Activated CD8-positive, alpha-beta memory T cell treated with anti-CD3 and anti-CD28 coated beads for 4 hours (primary cell): ENCODE measurements around the gene SLC22A23.

Experiments used
- DNase-seq, 2 donors: peaks; one replicate each; pipeline ENCODE4 v3.0.0-alpha.2; 2020; ENCODE audit warnings: low read depth in 2 of 2

Gene SLC22A23

DNA sequence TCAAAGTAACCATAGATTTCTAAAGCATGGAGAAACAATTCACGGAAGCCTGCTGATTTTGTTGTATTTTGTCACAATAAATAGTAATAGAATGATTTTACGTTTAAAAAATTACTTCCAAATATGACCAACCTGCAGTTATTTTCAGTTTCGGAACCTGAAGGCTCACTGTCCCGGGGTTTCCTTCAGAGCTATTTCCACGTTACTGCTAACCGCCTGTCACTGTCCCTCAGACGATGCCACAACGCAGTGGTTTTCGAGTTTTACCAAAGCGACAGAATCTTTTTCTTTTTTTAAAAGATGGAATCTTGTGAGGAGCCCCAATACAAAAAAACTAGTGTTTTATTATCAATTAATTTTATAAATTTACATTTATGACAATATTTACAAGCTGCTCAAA lies 157.6 kb downstream of the SLC22A23 start:
- DNase-seq = no peak

DNA sequence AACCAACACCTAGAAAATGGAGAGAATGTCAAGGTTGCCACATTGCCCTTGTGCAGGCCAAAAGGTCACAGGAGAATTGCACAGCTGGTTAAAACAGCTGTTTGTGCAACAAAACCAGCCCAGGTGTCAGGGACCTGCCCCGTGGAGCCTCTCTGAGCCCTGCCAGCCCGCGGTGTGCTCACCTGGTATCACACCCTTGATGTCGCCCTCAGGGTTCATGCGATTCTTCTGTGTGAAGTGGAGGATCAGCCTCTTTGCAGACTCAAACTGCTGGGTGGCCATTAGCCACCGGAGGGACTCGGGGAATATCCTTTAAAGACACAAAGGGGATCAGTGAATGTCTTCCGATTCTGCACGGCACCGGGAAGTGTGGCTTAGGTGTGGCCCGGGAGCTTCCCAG lies 158.9 kb downstream of the SLC22A23 start:
- no peak for DNase-seq

DNA sequence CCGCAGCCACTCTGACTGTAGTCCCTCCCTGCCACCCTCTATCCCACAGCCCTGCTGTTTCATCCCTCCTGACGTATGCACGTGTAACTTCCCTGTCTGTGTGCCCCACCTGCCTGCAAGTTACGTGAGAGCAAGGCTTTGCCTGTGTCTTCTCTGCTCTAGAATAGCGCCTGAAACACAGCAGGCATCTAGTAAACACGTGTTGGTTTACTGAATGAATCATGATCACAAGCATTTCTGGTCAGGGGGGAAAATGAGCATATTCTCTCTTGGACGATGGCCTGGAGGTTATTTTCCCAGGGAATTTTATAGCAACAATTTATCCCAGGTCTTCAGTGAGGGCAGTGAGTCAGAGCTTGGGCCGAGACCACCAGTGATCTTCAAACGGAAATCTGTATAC lies 159.8 kb downstream of the SLC22A23 start:
- no peak for DNase-seq

DNA sequence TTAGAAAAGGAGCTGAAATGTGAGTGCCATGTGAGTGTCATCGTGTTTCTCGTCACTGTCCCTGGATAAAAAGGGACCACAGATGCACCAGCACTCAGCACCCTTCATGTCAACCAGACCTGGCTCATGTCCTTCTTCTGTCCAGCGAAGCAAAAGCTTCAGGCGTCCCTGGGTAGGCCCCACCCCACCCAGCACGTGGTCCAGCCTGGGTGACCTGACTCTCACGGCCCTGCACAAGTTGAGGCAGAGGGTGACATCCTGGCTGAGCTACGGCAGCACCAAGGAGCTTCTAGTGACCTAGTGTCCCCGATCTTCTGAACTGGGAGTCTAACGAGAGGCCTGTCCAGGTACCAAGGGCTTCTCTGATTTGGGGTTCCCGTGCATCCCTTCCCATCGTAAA lies 160.3 kb downstream of the SLC22A23 start:
- no peak for DNase-seq

DNA sequence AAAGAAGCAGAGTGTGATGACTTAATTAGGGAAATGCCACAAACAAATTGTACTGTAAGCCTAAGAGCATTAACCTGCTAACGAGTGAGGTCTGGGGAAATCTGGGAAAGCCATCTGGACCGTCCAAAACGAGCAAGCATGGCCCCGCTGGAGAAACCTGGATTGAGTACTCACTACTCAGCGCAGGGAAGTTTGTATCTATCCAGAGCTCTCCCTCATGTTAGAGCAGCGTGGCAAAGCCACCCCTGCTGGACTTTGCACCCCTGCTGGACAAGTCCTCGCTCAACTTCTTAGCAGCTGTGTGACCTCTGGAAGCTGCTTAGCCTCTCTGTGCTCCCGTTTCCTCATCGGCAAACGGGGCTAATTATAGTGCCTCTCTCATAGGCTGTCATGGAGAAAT lies 160.8 kb downstream of the SLC22A23 start:
- no peak for DNase-seq

DNA sequence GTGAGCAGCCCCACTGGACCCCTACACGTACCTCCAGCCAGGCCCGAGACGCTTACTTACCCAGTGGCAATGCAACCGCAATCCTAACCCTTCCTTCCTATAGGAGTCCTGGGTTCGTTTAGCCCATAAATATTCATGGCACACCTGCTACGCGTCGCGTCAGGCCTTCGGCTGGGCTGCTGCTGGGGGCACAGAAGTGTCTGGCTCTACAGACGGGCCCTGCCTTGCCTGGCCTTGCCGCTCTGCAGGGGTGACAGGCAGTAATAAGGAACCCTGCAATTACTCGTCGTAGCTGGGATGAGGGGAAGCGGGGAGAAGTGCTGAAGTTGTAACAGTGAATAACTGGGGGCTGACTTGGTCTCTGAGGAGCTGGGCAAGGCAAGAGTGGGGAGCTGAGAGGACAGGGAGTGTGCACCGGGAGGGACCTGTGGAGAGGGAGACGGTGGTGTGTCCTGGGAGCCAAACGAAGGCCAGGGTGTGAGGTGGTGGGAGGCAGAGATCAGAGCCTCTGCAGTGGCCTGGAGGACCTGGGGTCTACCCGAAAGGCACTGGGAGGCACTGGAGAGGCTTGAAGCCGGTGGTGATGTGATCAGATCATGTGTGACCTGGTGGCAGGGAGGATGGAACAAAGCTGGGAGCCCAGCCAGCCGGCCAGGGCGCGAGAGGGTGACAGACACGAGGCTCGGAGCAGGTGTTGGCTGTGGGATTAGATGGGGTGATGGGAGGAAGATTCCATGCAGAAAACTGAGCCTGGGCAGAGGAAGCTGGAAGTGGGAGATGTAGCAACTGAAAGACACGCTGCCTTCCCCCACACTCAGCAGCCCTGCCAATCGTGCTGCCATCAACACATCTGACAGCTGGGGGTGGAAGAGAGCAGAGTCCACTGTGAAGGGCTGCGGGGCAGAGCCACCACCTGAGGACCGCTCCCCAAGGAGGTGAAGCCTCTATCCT lies 161.7 kb downstream of the SLC22A23 start:
- no peak for DNase-seq

DNA sequence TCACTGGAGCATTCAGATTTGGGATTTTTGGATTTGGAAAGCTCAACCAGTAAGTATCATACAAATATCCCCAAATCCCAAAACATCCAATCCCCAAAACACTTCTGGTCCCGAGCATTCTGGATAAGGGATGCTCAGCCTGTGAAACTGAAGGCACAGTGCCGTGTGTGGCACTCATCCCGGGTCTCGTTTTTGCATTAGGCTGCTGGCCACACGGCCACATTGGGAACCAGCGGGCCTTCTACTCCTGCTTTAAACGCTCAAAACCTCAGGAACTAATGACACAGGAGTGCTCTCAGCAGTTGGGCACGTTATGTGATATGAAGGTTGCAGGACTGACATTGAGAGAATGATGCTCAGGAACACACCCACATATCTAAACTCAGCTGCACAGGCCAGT lies 162.5 kb downstream of the SLC22A23 start:
- DNase-seq = no peak

DNA sequence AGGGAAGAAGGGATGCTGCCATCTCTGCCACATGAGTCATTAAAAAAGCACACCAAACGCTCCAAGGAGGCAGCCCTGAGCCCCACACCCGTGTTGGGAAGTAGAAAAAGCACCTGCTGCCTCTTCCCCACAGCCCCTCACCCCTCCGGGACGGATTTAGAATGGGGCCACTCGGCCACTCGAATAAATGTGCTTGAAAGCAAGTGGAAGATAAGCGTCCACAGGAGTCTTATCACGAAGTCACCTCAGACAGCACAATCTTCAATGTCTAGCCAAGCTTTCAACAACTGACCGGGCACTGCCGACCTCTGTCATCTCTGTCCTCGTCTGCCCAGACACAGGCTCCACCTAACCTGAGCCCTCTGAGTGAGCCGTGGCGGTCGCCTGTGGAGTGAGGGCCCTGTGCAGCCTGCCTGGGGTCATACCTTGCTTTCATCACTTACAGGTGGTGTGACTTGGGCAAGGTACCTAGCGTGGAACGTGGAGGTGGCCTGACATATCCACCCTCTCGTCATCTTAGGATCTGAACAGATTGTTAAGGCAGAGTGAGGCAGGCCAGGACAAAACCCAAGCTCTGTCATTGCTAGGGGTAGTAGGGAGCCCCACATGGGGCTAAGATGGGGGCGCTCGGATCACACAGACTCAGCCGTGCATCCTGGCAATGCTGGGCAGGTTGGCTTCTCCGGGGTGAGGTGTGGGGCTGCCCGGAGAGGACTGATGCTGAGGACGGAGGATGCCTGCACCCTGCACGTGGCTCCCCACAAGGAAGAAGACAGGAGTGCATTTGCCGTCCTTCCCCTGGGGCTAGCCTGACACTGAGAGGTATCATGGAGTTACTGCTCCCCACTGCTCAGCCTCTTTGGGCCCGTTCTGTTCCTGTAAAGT lies 163.3 kb downstream of the SLC22A23 start:
- DNase-seq = no peak

DNA sequence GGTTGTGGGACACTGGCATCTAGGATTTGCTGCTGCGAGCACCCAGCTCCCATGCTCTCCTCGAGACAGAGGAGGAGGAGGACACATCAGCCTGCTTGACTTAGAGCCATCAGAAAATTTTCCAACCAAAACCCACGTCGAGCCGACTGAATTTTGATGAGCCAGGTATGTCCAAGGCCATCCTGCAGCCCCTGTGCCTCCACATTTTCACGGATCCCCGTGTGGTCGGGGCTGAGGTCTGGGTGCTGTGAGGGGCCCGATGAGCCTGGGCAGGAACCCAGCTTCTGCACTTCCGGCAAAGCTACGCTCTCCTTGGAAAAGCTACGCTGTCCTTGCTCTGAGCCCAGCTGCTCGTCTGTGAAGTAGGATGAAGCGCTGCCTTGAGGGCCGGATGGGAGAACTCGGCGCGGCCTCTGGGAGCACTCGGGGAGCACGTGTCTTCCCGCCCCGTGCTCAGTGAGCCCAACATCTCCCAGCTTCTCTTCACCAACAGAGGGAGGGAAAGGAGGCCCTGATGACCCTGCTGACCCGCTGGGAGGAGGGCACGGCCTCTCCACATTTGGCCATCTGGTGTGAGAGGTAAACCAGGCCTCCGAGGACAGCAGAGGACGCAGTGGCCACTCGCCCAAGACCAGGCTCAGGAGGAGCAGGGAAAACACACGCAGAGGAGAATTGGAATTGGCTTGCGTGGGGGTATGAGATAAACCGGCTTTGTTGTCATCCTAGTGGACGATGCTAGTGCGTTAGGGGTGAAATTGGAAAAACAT lies 164.2 kb downstream of the SLC22A23 start:
- no peak for DNase-seq

DNA sequence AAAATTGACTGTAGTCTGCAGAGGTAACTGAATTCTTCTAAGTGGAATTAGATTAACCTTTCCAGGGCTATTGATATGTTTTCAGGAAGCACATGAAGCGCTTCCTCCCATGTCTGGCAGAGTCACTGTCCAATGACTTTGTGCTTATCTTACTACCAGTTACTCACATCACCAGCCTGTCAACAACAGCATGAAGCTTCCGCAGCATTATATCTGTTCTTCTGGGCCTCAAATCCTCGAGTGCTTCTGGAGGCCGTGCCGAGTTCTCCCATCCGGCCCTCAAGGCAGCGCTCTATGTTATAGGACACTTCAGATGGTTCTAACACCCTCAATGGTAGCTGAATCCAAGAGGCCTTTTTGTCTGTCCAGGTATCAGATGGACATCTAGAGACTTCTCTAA lies 164.9 kb downstream of the SLC22A23 start:
- no peak for DNase-seq

DNA sequence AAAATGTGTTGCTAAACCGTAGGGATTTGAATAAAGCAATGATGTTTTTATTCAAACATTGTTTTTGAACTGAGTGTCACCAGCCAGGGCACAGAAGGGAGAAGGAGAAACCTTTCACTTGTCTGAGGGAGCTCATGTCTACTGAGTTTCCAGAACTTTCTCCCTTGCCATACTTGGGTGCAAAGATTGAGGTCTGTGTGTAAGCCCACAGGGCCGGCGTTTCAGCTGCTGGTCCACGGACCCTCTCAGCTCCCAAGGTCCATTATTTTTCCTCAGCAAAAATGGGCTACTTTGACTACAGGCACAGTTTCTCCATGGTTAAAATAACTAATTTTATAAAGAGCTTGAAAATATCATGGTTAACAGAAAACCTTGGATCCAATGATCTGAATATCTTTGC lies 165.5 kb downstream of the SLC22A23 start:
- DNase-seq = no peak

DNA sequence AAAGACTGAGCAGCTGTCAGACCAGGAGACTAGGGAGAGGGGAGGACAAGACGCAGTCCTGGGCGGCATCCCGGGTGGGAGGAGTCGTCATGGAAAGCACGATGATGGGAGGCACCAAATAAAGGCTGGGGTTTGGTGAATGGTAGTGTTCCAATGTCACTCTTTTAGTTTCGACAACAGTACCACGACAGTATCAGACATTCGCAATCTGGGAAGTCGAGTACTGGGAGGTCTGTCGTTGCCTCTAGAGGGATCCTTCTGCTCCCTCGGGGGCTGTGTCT lies 166.0 kb downstream of the SLC22A23 start:
- DNase-seq = no peak

DNA sequence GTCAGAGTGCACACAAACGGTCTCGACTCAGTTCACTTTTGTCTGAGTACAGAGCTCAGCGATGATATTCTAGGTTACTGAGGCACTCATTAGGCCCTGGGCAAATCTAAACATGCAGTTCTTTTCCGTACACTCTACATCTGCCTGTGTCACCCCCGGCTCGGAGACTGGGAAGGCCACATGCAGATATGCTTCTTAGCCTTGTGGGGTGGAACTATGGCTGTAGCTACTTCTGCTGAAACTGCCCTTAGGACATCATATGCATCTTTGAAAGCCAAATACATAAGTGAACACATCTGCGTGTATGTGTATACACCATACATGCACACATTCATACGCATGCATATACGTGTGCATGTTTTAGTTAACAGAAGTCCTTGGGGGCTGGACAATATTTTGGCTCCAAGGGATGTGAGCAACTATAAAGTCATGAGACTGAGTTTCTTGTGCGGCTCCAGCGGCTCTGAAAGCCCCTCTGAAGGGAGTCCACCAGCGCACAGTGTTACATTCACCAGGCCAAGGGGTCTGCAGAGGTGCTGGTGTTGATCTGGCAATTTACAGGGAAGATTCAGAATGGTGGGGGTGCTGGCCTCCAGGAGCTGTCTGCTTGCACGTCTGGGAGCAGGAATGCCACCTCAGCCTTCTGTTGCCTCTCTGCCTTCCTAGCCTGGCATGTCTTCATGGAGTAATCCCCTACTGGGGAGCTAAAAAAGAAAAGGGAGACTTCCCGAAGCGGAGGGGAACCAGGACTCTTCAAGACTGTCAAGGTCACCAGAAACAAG lies 166.5 kb downstream of the SLC22A23 start:
- DNase-seq = no peak

DNA sequence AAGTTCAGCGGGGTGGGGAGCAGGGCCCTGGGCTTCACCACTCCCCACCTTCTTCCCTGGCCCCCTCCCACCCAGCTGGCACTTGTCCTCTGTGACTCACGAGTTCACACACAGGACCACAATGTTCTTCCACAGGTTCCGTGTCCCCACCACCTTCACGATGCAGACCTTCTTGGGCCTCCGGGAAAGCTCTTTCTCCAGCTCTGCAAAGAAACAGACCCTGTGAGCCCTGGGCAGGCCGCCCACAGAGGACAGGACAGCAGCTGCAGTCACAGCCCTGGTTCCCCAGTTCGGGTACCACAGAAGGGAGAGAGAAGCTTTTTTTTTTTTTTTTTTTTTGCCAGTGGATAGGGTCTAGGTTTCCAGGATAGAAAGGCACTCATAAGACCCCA lies 167.2 kb downstream of the SLC22A23 start:
- no peak for DNase-seq

DNA sequence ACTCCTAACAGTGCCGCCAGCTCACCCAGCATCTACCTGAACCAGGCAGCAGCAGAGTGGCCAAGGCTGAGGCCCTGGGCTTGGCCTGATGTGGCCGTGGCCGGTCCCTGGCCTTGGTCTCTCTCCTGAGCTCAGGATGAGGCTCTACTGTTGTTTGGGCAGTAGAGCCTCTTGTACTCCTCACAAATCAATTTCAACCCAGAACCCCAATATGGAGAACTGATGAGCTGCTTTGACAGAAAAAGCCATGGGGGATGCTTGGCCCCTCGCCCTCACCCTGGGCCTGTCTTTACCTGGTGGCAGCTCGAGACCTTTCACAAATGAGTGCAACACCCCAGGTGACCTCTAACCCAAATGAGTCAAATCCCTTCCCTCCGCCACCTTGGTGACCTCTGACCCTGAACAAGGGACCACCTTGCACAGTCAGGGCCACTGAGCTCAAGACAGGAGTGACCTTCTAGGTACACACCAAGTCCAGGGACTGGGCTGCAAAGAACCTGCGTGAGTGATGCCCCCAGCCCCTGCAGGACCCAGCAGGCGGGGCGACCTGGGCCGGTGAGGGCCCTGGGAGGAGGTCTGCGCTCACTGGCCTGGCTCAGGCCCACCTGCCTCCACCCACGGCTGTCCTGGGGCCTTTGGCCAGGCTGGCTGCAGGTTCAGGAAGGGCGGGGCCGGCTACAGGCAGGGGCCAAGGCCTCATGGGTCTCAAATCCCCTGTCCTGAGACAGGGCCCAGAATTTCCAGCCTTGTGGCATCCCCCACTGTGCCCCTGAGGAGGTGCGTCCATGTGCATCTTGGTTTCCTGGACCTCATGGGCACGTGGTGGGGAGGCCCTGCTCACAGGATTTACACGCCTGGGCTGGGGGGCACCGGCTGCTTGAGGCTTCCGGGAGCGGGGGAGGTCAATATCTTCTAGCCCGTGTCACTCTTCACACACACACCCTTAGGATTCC lies 167.9 kb downstream of the SLC22A23 start:
- DNase-seq = no peak

DNA sequence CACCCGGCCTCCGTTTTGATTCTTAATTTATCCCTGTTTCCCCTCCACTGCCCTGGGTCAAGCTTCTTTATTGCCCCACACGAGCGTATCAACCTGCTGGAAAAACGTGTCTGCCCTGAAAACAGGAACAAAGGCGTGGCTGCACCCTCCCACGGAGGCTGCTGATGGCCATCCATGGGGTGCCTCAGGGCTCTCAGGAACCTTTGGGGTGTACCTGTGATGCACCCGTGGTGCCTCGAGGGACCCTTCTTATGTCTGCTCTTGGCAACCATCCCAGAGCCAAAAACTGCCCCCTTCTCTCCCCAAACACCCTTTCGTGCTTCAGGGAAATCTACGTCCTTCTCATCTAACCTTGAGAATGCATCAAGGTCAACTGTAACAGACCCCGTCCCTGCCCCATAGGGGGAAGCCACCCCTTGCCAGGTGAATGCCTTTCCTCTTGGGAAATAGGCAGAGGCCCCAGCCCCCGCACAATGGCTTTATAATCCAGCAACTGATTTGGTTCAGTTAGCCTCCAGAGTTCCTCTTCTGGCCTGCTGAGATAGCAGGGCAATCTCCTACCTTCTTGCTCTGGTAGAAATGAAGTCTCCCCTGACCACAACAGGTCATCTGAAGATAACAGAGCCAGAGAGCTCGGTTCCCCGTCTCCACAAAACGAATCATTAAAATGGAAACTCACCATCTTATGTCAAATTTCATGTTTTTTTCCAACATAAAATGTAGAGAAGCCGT lies 168.7 kb downstream of the SLC22A23 start:
- DNase-seq = no peak

DNA sequence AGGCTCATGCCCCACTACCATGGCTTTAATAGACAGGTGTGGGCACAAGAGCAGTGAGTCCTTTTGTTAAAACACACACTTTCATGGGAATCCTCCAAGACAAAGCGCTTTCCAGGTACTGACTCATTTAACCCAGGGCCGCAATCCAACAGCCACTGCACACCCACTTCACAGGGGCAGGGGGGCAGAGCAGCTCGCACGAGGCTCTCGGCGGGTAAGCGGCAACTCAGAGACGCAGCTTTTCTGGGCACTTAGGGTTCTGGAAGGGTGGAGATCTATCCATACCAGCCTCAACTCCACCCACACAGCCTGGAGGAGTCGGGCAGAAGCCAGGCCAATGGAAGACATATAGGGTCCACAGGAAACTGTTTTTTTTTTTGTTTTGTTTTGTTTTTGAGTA lies 169.5 kb downstream of the SLC22A23 start:
- DNase-seq = no peak

DNA sequence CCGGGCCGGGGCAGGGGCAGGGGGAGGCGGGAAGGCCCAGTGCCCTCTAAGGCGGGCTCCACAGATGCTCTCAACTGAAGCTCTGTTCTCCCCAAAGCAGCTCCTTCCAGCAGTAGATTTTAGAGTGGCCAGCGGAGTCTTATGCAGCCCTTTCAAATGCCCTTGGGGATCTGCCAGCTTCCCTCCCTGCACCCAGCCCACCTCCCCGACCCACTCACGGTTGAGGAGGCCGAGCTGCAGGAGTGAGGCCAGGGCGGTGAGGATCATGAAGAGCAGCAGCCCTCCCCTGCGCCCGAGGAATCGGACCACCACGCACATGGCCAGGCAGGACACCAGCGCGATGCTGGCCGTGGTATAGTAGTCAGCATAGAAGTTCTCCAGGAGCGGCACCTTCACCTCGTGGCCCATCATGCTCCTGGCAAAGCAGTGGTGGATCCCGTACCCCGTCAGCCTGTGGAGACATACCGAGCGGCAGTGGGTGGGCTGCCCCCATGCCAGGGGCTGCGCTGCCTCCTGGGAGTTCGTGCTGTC lies 170.1 kb downstream of the SLC22A23 start:
- no peak for DNase-seq

DNA sequence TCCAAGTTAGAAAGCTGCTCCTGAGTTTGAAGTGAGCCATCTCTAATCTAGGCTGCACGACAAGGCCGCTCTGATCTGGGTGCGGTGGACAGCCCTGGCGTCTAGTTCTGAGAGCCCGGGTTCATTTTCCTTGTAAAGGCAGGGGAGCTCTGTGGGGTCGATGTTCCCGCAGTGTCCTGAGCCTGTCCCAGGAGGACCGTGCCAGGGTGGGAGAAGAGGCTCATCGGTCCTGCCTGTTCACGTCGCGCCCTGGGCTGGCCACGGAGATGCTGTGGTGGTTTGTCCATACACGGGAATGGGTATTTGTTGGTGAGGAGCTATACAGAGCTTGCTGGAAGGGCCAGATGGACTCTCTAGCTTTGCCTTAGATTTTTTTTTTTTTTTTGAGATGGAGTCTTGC lies 171.1 kb downstream of the SLC22A23 start:
- DNase-seq = no peak
